HG02571 (cell line): ENCODE data around the gene TSPAN6.

ENCODE experiments used
- ATAC-seq: cut with Tn5 transposase; IDR thresholded peaks from one replicate; pipeline ENCODE4 v1.9.1; 2021; ENCODE audit warnings: mild to moderate bottlenecking, moderate library complexity; ENCODE audit not compliant: unreplicated experiment

TSPAN6 gene

GRCh38 chrX:100591256-100592051 is 45.2 kb downstream of the TSPAN6 start:
- no peak for ATAC-seq

DNA sequence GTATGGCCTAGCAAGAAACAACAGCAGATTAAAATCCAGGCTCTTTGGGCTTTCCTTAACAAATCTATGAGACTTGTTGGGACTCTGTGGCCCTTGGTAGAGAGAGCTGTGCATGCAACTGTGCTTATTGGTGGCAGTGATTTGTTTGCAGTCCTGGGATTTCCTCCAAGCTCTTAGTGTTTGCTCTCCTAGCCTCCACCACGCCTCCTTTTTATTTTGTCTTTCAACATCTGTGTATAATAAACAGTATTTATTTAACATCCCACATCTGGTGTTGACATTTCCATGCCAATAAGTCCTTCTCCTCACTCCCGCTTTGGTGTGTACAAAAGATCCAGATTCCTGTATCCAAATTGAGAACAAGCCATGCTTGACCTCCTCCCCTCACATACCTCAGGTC is 48.7 kb downstream of the TSPAN6 start:
- ATAC-seq, result no peak

- ATAC-seq, result no peak
These were observed 49.9 kb downstream of the TSPAN6 start for GRCh38 chrX:100586747-100587146.

GRCh38 chrX:100584611-100585010 is 52.0 kb downstream of the TSPAN6 start, which contains the start of gene TNMD:
Gene TNMD, plus strand, starts transcription at chrX:100584936. Its CDS starts 83 bp downstream, at chrX:100585019.
- ATAC-seq, result no peak
